Thyroid gland (tissue), 4 donors: ENCODE measurements around the gene HBG1. TPM values are rescaled to one million over a fixed set of nuclear protein-coding genes. Genes with fewer than 3 reads are reported as not detected.
"Not testable (repeated sequence)": the region's sequence is repeated elsewhere in the genome, so short reads cannot be mapped to it uniquely, and the experiment has no call there.

Source experiments
- DNase-seq, 2 donors: peaks; one replicate each; pipeline ENCODE4 v3.0.0-alpha.2; 2019
- H3K27ac ChIP-seq, 3 donors: fragments of 200-600 bp; sonication (generic); 1 replicate in 2 of 3; 2 replicates in 1 of 3; pipeline ENCODE4 v1.5.1; 2016 to 2019; ENCODE audit warnings: mild to moderate bottlenecking in 1 of 3, moderate library complexity in 1 of 3
- H3K27me3 ChIP-seq: fragments of 200-600 bp; sonication (generic); one replicate; pipeline ENCODE4 v1.5.1; 2019
- H3K36me3 ChIP-seq, 2 donors: fragments of 200-600 bp; sonication (generic); one replicate each; pipeline ENCODE4 v1.5.1; 2016 to 2019
- H3K4me1 ChIP-seq, 2 donors: fragments of 200-600 bp; sonication (generic); one replicate each; pipeline ENCODE4 v1.5.1; 2017 to 2019
- H3K4me3 ChIP-seq, 3 donors: fragments of 200-600 bp; sonication (generic); replicated peaks in 1 of 3; 1 replicate in 2 of 3; 2 replicates in 1 of 3; pipeline ENCODE4 v1.5.1; 2016; ENCODE audit warnings: mild to moderate bottlenecking in 1 of 3
- H3K9me3 ChIP-seq: fragments of 200-600 bp; sonication (generic); one replicate; pipeline ENCODE4 v1.5.1; 2017
- POLR2A ChIP-seq, 2 donors: fragments of 450-650 bp; IDR thresholded peaks; one replicate each; pipeline ENCODE4 v1.6.1; 2017; ENCODE audit warnings: antibody characterized with exemption in 2 of 2, mild to moderate bottlenecking in 2 of 2, moderate library complexity in 1 of 2
- WGBS, 2 donors: methylation state at CpG; one replicate each; pipeline ENCODE4 v1.1.5; 2017; 5-methylcytosine and 5-hydroxymethylcytosine counted together
- intact Hi-C: fragments of 100-400 bp; cut with DNase I; formaldehyde crosslinking; loops from one replicate; pipeline ENCODE4 v1.15.1; 2023
- total RNA-seq, 4 donors: library from RNA; depleted of rRNA; stranded (reverse); fragments of >200 nt; gene quantifications; one replicate each; pipeline ENCODE4 v1.2.3, GENCODE V29; 2016
- TF ChIP-seq, protein P1 (sequence below), 6 experiments: fragments of 200-600 bp in 3 of 6; fragments of 450-650 bp in 3 of 6; sonication (generic) in 3 of 6; IDR thresholded peaks; one replicate each; pipeline ENCODE4 v1.5.1; 2016 to 2019; ENCODE audit warnings: antibody characterized with exemption in 6 of 6, mild to moderate bottlenecking in 2 of 6, inconsistent platforms in 1 of 6, moderate library complexity in 1 of 6

HBG1 gene
- total RNA-seq, 4 donors from 2014 or later, result not detected

DNA sequence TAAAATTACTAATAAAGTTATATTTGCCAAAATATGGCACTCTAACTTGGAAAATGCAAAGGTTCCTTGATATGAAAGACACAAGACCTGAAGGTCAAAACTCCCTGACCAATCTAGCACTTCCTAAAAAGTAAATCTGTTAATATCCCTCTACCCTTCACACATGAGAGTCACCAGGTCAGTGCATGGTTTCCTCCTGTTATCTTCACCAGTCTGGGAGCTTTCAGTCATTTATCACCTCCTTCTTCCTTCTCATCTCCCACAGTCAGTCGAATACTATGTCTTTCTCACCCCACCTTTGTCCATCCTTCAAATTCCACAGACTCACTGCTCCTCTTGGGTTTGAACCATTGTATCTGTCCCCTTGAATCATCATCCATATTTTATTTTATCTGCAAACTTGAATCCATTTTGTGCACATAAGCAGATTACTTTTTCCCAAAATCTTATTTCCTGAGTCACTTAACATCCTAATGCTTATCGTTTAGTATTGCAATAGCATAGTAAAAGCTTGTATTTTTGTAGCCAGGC is 17.4 kb upstream of the HBG1 start:
- no peak for TF ChIP-seq POLR2A (IDR thresholded peaks at IDR 0.05)
- TF ChIP-seq, protein P1, sequence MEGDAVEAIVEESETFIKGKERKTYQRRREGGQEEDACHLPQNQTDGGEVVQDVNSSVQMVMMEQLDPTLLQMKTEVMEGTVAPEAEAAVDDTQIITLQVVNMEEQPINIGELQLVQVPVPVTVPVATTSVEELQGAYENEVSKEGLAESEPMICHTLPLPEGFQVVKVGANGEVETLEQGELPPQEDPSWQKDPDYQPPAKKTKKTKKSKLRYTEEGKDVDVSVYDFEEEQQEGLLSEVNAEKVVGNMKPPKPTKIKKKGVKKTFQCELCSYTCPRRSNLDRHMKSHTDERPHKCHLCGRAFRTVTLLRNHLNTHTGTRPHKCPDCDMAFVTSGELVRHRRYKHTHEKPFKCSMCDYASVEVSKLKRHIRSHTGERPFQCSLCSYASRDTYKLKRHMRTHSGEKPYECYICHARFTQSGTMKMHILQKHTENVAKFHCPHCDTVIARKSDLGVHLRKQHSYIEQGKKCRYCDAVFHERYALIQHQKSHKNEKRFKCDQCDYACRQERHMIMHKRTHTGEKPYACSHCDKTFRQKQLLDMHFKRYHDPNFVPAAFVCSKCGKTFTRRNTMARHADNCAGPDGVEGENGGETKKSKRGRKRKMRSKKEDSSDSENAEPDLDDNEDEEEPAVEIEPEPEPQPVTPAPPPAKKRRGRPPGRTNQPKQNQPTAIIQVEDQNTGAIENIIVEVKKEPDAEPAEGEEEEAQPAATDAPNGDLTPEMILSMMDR (IDR thresholded peaks at IDR 0.05), result no peak
- no peak overlapping the region for H3K27ac ChIP-seq
- H3K9me3 ChIP-seq, result no peaks in the 10 kb centered on the region
- intact Hi-C loops, result no loop called here
- H3K27me3 ChIP-seq, result no peaks in the 10 kb centered on the region
- 85 to 87% methylated on average over 2 of the region's 2 CpGs for WGBS, 2 donors
- H3K36me3 ChIP-seq, result no peaks in the 10 kb centered on the region
- H3K4me3 ChIP-seq, result no peak overlapping the region
- no peak for DNase-seq
- H3K4me1 ChIP-seq, result no peaks in the 10 kb centered on the region

DNA sequence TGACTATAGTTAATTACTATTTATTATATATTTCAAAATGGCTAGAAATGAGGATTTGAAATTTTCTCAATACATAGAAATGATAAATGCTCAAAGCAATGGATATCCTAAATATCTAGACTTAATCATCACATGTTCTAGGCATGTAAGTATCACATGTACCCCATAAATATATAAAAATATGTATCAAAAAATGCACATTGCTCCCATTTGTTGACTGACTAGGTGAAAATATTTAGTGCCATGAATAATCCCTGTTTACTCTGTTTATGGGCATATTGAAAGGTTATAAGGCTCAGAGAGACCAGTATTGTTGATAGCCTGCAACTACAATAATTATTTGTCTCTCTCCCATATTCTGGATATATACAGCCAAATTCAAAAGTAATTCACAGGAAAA is 17.0 kb upstream of the HBG1 start:
- H3K36me3 ChIP-seq, result no peaks in the 10 kb centered on the region
- no peaks in the 10 kb centered on the region for H3K27me3 ChIP-seq
- no peak for DNase-seq
- no peak overlapping the region for H3K27ac ChIP-seq
- H3K4me3 ChIP-seq, result no peak overlapping the region
- TF ChIP-seq, protein P1 (IDR thresholded peaks at IDR 0.05), result no peak
- TF ChIP-seq POLR2A (IDR thresholded peaks at IDR 0.05), result no peak
- H3K9me3 ChIP-seq, result no peaks in the 10 kb centered on the region
- intact Hi-C loops, result no loop called here
- no peaks in the 10 kb centered on the region for H3K4me1 ChIP-seq

- no peak overlapping the region for H3K4me3 ChIP-seq
- H3K9me3 ChIP-seq, result no peaks in the 10 kb centered on the region
- no peak for TF ChIP-seq POLR2A (IDR thresholded peaks at IDR 0.05)
- TF ChIP-seq, protein P1 (IDR thresholded peaks at IDR 0.05), result no peak
- H3K36me3 ChIP-seq, result no peaks in the 10 kb centered on the region
- intact Hi-C loops, result no loop called here
- H3K4me1 ChIP-seq, result no peaks in the 10 kb centered on the region
- H3K27me3 ChIP-seq, result no peaks in the 10 kb centered on the region
- no peak for DNase-seq
- WGBS, 2 donors, result 65 to 68% methylated on average over 2 of the region's 2 CpGs
- H3K27ac ChIP-seq, result no peak overlapping the region
These were observed 16.2 kb upstream of the HBG1 start for GRCh38 chr11:5265832-5266231.

- H3K27ac ChIP-seq, result no peak overlapping the region
- no peak overlapping the region for H3K4me3 ChIP-seq
- H3K27me3 ChIP-seq, result no peaks in the 10 kb centered on the region
- 68 to 70% methylated on average over 7 of the region's 7 CpGs for WGBS, 2 donors
- DNase-seq, result no peak
- intact Hi-C loops, result no loop called here
- no peaks in the 10 kb centered on the region for H3K9me3 ChIP-seq
- H3K36me3 ChIP-seq, result no peaks in the 10 kb centered on the region
- H3K4me1 ChIP-seq, result no peaks in the 10 kb centered on the region
- TF ChIP-seq, protein P1 (IDR thresholded peaks at IDR 0.05), result no peak
- TF ChIP-seq POLR2A (IDR thresholded peaks at IDR 0.05), result no peak
These were observed 9.0 kb upstream of the HBG1 start for GRCh38 chr11:5258543-5259262.

DNA sequence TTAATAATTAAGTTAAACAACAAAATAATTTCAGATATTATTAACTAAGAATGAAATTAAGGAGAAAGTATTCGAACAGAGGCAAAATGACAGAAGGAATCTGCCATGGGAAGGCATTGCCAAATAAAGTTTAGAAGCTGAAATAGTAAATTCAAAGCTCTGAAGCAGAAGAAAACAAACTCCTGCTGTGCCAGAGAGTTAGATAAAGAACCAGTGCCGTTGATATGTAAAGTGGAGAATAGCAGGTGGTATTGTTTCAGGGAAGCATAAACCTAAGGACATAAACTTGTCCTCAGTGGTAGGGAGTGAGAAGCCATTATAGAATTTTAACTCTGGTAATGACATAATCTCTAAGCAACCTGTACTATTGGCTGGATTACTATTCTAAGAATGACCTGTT is 7.6 kb upstream of the HBG1 start:
- no peak for DNase-seq
- TF ChIP-seq POLR2A (IDR thresholded peaks at IDR 0.05), result no peak
- TF ChIP-seq, protein P1 (IDR thresholded peaks at IDR 0.05), result no peak
- no peaks in the 10 kb centered on the region for H3K27me3 ChIP-seq
- H3K36me3 ChIP-seq, result no peaks in the 10 kb centered on the region
- H3K4me3 ChIP-seq, result no peak overlapping the region
- intact Hi-C loops, result no loop called here
- no peaks in the 10 kb centered on the region for H3K4me1 ChIP-seq
- H3K27ac ChIP-seq, result no peak overlapping the region
- H3K9me3 ChIP-seq, result no peaks in the 10 kb centered on the region
- 16 to 18% methylated on average over 2 of the region's 2 CpGs for WGBS, 2 donors

- H3K4me1 ChIP-seq, H3K27me3 ChIP-seq, H3K9me3 ChIP-seq, H3K27ac ChIP-seq, intact Hi-C loops, H3K4me3 ChIP-seq, H3K36me3 ChIP-seq, DNase-seq: not testable (repeated sequence)
- 71 to 75% methylated on average over 4 of the region's 9 CpGs for WGBS, 2 donors
These were observed 5.2 kb upstream of the HBG1 start, which contains the start of gene HBG2 for GRCh38 chr11:5254646-5255413. TSS of gene HBG2 (minus strand) at chr11:5254781. CDS start at chr11:5254728, 53 bp downstream.

DNA sequence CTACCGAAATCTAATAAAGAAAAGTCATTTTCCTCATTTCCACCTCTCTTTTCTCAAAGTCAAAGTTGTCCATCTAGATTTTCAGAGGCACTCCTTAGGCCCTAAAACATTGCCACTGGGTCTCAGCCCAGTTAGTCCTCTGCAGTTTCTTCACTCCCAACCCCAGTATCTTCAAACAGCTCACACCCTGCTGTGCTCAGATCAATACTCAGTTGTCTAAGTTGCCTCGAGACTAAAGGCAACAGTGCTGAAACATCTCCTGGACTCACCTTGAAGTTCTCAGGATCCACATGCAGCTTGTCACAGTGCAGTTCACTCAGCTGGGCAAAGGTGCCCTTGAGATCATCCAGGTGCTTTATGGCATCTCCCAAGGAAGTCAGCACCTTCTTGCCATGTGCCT is 4.4 kb upstream of the HBG1 start:
- H3K4me1 ChIP-seq, H3K4me3 ChIP-seq, DNase-seq, H3K27ac ChIP-seq, intact Hi-C loops, H3K27me3 ChIP-seq, H3K36me3 ChIP-seq, H3K9me3 ChIP-seq: not testable (repeated sequence)
- WGBS, 2 donors, result 73 to 75% methylated on average over 2 of the region's 2 CpGs
